ENCODE measurements around the gene ALDH3A1.

ALDH3A1 gene

GRCh38 chr17:19740933-19741332 is 7.2 kb downstream of the ALDH3A1 start:
- DNase-seq (ENCODE audit: extremely low read depth, insufficient read length), result no peak
- Histone ChIP-seq H3K36me3 (ENCODE audit: control insufficient read depth, insufficient read depth, low read length) (no peaks in the 10 kb centered on the region), H3K4me3 (replicated peaks; ENCODE audit: low read depth, low read length) (no peak overlapping the region), H3K27me3 (replicated peaks; ENCODE audit: control insufficient read depth, insufficient read depth, low read length) (no peaks in the 10 kb centered on the region; the same call in 1 of the 2 replicates)
- no peak for TF ChIP-seq CTCF (IDR thresholded peaks at IDR 0.05; ENCODE audit: insufficient read depth, low read length, poor library complexity, severe bottlenecking)

- no peak for DNase-seq (ENCODE audit: extremely low read depth, insufficient read length)
- TF ChIP-seq CTCF (IDR thresholded peaks at IDR 0.05; ENCODE audit: insufficient read depth, low read length, poor library complexity, severe bottlenecking), result no peak
- H3K27me3 ChIP-seq (replicated peaks; ENCODE audit: control insufficient read depth, insufficient read depth, low read length), result no peaks in the 10 kb centered on the region; the same call in 1 of the 2 replicates
- H3K4me3 ChIP-seq (replicated peaks; ENCODE audit: low read depth, low read length), result no peak overlapping the region
- no peaks in the 10 kb centered on the region for H3K36me3 ChIP-seq (ENCODE audit: control insufficient read depth, insufficient read depth, low read length)
Observed at GRCh38 chr17:19739241-19740201, 8.6 kb downstream of the ALDH3A1 start.

GRCh38 chr17:19738757-19739156 is 9.3 kb downstream of the ALDH3A1 start:
- TF ChIP-seq CTCF (IDR thresholded peaks at IDR 0.05; ENCODE audit: insufficient read depth, low read length, poor library complexity, severe bottlenecking), result no peak
- Histone ChIP-seq H3K27me3 (replicated peaks; ENCODE audit: control insufficient read depth, insufficient read depth, low read length) (no peaks in the 10 kb centered on the region; the same call in 1 of the 2 replicates), H3K36me3 (ENCODE audit: control insufficient read depth, insufficient read depth, low read length) (no peaks in the 10 kb centered on the region), H3K4me3 (replicated peaks; ENCODE audit: low read depth, low read length) (no peak overlapping the region)
- DNase-seq (ENCODE audit: extremely low read depth, insufficient read length), result no peak

- H3K36me3 ChIP-seq (ENCODE audit: control insufficient read depth, insufficient read depth, low read length), result no peaks in the 10 kb centered on the region
- H3K27me3 ChIP-seq (replicated peaks; ENCODE audit: control insufficient read depth, insufficient read depth, low read length), result no peaks in the 10 kb centered on the region; the same call in 1 of the 2 replicates
- no peak overlapping the region for H3K4me3 ChIP-seq (replicated peaks; ENCODE audit: low read depth, low read length)
- no peak for TF ChIP-seq CTCF (IDR thresholded peaks at IDR 0.05; ENCODE audit: insufficient read depth, low read length, poor library complexity, severe bottlenecking)
- no peak for DNase-seq (ENCODE audit: extremely low read depth, insufficient read length)
Observed at GRCh38 chr17:19738073-19738449, 10.0 kb downstream of the ALDH3A1 start.

GRCh38 chr17:19737305-19738072 is 10.6 kb downstream of the ALDH3A1 start:
- Histone ChIP-seq H3K4me3 (replicated peaks; ENCODE audit: low read depth, low read length) (no peak overlapping the region), H3K27me3 (replicated peaks; ENCODE audit: control insufficient read depth, insufficient read depth, low read length) (no peaks in the 10 kb centered on the region; the same call in 1 of the 2 replicates), H3K36me3 (ENCODE audit: control insufficient read depth, insufficient read depth, low read length) (no peaks in the 10 kb centered on the region)
- TF ChIP-seq CTCF (IDR thresholded peaks at IDR 0.05; ENCODE audit: insufficient read depth, low read length, poor library complexity, severe bottlenecking), result no peak
- no peak for DNase-seq (ENCODE audit: extremely low read depth, insufficient read length)

Data from GM06990 (cell line).